ENCODE data around the gene BRCA1. TPM values are rescaled to one million over a fixed set of nuclear protein-coding genes. Genes with fewer than 3 reads are reported as not detected.

BRCA1 gene
- total RNA-seq, 4 donors from 2014 or later = 6.3 to 20.7 (median 9.8) TPM

GRCh38 chr17:43092901-43093300, 32.3 kb downstream of the BRCA1 start:
- WGBS, 2 donors = 68 to 79% methylated on average over 4 of the region's 4 CpGs
- H3K9me3 ChIP-seq = no peaks in the 10 kb centered on the region
- intact Hi-C loops (cut with DNase I) = no loop called here
- H3K4me1 ChIP-seq = no peaks in the 10 kb centered on the region
- H3K27ac ChIP-seq = no peak overlapping the region
- H3K4me3 ChIP-seq = no peak overlapping the region
- peaks cover 0 to 12% (median 0%) of the 10 kb centered on the region in 3 donors for H3K36me3 ChIP-seq
- no peak for DNase-seq
- H3K27me3 ChIP-seq = no peaks in the 10 kb centered on the region
- TF ChIP-seq CTCF (IDR thresholded peaks at IDR 0.05) = no peak
- TF ChIP-seq POLR2A (IDR thresholded peaks at IDR 0.05) = no peak

- no peaks in the 10 kb centered on the region for H3K4me1 ChIP-seq
- no peaks in the 10 kb centered on the region for H3K9me3 ChIP-seq
- intact Hi-C loops (cut with DNase I) = no loop called here
- DNase-seq = no peak
- no peaks in the 10 kb centered on the region for H3K27me3 ChIP-seq
- TF ChIP-seq CTCF (IDR thresholded peaks at IDR 0.05) (no peak), POLR2A (IDR thresholded peaks at IDR 0.05) (no peak)
- peaks cover 0 to 12% (median 0%) of the 10 kb centered on the region in 3 donors for H3K36me3 ChIP-seq
- H3K4me3 ChIP-seq = no peak overlapping the region
- 88 to 90% methylated on average over 2 of the region's 2 CpGs for WGBS, 2 donors
- H3K27ac ChIP-seq = no peak overlapping the region
Observed at GRCh38 chr17:43090022-43090421, 35.1 kb downstream of the BRCA1 start.

- intact Hi-C loops (cut with DNase I) = no loop called here
- no peak for DNase-seq
- no peaks in the 10 kb centered on the region for H3K27me3 ChIP-seq
- peaks cover 0 to 10% (median 0%) of the 10 kb centered on the region in 3 donors for H3K4me1 ChIP-seq
- no peak for TF ChIP-seq POLR2A (IDR thresholded peaks at IDR 0.05)
- peaks cover 0 to 7% (median 0%) of the 10 kb centered on the region in 3 donors for H3K36me3 ChIP-seq
- peak overlapping the region in 2 of 4 donors; percentile 32 to 47 for H3K27ac ChIP-seq
- H3K4me3 ChIP-seq = no peak overlapping the region
- WGBS, 2 donors = 81 to 84% methylated on average over 2 of the region's 2 CpGs
- H3K9me3 ChIP-seq = no peaks in the 10 kb centered on the region
Observed at GRCh38 chr17:43085474-43085873, 39.7 kb downstream of the BRCA1 start.

- intact Hi-C loops (cut with DNase I) = no loop called here
- H3K27ac ChIP-seq = peak overlapping the region; percentile 34 to 67 (median 59)
- H3K36me3 ChIP-seq = peaks cover 0 to 13% (median 0%) of the 10 kb centered on the region in 3 donors
- TF ChIP-seq POLR2A (IDR thresholded peaks at IDR 0.05) (no peak), CTCF (IDR thresholded peaks at IDR 0.05) (no peak)
- peaks cover 0 to 20% (median 0%) of the 10 kb centered on the region in 3 donors for H3K4me1 ChIP-seq
- H3K4me3 ChIP-seq = no peak overlapping the region
- H3K9me3 ChIP-seq = no peaks in the 10 kb centered on the region
- no peak for DNase-seq
- WGBS, 2 donors = 44 to 75% methylated on average over 1 of the region's 1 CpG
- H3K27me3 ChIP-seq = no peaks in the 10 kb centered on the region
Observed at GRCh38 chr17:43079641-43080302, 45.4 kb downstream of the BRCA1 start.

- no peak overlapping the region for H3K27ac ChIP-seq
- no peak for DNase-seq
- H3K27me3 ChIP-seq = no peaks in the 10 kb centered on the region
- TF ChIP-seq POLR2A (IDR thresholded peaks at IDR 0.05) = no peak
- no peak for TF ChIP-seq CTCF (IDR thresholded peaks at IDR 0.05)
- H3K36me3 ChIP-seq = peaks cover 0 to 11% (median 0%) of the 10 kb centered on the region in 3 donors
- intact Hi-C loops (cut with DNase I) = no loop called here
- H3K9me3 ChIP-seq = no peaks in the 10 kb centered on the region
- H3K4me1 ChIP-seq = peaks cover 0 to 7% (median 0%) of the 10 kb centered on the region in 3 donors
- no peak overlapping the region for H3K4me3 ChIP-seq
- 94 to 95% methylated on average over 4 of the region's 4 CpGs for WGBS, 2 donors
Observed at GRCh38 chr17:43074869-43075268, 50.3 kb downstream of the BRCA1 start.

All from esophagus squamous epithelium (tissue), 5 donors.